CD4-positive, alpha-beta T cell treated with Interferon gamma for 1 hour (primary cell): ENCODE results near the gene SYT14.
"Not testable (repeated sequence)": the region's sequence is repeated elsewhere in the genome, so short reads cannot be mapped to it uniquely, and the experiment has no call there.

Experiments used
- DNase-seq: peaks from one replicate; pipeline ENCODE4 v3.0.0-alpha.2; 2020

SYT14 gene

DNA sequence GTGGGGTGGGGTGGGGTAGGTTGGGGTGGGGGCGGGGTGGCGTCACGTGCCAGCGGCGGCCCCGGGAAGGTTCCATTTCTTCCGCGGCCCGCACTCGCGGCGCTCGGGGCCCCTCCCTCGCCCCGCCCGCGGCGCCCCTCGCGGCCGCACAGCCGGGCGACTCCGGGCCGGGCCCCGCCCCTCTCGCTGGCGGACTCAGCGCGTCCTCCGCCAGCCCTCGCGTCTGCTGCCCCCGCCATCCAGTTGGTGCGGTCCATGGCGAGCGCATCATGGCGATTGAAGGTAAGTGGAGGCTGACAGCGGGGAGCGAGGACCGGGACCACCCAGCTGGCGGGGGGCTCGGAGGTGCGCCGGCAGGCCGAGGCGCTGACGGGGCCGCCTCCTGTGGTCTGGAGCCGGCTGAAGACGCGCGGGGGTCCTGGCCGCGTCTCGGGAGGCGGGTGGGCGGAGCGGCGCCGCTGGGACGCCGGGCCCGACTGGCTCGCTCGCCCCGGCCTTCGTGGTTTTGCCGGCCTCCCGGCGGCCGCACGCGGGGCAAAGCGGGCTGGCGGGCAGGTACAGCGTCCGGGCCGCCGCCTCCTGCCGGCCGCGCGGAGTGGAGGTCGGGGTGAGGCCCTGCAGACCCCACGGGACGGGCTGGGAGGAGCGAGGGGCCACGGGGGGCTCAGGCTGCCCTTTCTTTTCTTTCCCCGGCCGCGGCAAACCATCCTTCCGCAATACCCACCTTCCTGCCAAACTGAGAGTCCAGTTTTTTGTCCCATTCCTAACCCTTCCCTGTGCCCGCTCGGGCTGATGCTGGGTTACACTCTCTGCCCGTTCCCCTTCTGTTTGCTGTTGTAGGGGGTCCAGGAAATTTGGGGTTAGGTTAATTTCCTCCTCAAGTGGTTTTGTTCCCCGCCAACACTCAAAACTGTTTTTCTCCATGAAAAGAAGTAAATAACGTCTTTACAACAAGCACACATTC, at the start of gene SYT14:
TSS of gene SYT14 (plus strand) at position 222 of the 964 bp plus-strand sequence. CDS start at position 270, 48 bp downstream.
- no peak for DNase-seq

DNA sequence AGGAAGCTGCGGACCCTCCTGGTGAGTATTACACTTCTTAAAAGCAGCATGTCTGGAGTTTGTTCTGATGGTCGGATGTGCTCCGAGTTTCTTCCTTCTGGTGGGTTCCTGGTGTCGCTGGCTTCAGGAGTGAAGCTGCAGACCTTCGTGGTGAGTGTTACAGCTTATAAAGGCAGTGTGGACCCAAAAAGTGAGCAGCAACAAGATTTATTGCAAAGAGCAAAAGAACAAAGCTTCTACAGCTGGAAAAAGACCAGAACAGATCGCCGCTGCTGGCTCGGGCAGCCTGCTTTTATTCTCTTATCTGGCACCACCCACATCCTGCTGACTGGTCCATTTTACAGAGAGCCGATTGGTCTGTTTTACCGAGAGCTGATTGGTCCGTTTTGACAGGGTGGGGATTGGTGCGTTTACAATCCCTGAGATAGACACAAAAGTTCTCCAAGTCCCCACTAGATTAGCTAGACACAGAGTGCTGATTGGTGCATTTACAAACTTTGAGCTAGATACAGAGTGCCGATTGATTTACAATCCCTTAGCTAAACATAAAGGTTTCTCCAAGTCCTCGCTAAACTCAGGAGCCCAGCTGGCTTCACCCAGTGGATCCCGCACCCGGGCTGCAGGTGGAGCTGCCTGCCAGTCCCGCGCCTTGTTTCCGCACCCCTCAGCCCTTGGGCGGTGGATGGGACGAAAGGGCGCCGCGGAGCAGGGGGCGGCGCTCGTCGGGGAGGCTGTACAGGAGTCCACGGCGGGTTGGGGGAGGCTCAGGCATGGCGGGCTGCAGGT, 49.5 kb upstream of the SYT14 start:
- not testable (repeated sequence) for DNase-seq

DNA sequence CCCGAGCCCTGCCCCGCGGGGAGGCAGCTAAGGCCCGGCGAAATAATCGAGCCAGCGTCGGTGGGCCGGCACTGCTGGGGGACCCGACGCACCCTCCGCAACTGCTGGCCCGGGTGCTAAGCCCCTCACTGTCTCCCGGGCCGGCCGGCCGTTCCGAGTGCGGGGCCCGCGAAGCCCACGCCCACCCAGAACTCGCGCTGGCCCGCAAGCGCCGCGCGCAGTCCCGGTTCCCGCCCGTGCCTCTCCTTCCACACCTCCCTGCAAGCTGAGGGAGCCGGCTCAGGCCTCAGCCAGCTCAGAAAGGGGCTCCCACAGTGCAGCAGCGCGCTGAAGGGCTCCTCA, 49.0 kb upstream of the SYT14 start:
- DNase-seq: no peak

DNA sequence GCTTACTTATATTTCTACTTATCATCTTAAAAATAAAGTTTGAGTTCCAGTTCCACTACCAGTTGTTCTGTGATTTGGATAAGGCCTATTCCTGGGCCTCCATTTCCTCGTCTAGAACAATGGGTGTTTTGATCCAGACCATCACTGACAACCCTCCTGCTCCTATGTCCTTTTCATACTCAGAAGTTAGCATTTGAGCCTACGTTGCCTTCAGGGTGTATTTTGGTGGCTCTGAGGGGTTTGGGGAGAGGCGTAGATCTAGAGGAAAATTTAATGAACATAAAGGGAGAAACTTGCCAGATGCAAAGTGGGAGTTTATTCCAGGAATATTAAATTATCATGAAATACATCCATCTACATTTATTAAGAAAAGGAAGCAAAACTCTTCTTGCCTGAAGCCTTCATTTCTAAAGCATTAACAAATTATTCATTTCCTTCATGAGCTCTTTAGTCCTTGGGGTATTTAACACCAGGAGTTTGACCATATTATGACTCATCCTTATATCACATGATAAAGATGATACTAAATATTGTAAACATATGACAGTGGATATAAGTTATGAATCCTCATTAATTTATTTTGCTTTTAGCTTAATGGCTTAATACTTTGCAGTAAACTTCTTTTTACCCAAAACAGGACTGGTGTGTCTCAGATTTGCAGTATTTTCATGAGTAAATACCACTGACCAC, 47.2 kb upstream of the SYT14 start:
- DNase-seq: no peak

DNA sequence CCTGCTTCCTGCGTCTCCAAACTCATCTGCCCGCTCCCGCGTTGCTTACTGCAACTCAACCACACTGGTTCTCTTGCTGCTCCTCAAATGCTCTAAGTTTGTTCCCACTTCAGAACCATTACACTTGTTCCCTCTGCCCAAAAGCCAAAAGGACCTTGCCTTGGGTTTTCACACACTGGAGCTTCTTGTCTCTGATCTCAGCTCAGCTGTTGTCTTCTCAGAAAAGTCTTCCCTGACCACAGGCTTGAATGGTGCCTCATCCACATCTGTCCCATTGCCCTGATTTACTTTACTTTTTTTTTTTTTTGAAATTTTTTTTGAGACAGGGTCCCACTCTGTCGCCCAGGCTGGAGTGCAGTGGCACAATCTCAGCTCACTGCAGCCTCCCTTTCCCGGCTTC, 44.3 kb upstream of the SYT14 start:
- DNase-seq: no peak

DNA sequence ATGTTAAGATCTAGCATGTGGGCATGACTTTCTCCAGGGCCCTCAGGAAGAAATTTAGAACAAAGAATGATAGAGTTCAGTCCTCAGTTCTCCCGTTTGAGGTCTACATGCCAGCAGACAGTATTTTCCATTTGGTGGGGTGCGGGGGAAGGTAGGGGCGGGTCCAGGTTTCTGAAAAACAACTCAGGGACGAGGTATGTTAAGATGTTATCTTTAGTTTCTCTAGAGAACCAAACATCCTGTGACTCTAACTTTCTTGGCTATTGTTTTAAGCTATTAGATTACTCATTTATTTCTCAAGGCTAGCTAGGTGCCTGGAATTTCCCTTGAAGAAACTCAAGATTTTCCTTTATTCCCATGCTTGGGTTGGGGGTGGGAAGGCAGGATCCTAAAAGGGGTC, 42.3 kb upstream of the SYT14 start:
- DNase-seq: no peak

DNA sequence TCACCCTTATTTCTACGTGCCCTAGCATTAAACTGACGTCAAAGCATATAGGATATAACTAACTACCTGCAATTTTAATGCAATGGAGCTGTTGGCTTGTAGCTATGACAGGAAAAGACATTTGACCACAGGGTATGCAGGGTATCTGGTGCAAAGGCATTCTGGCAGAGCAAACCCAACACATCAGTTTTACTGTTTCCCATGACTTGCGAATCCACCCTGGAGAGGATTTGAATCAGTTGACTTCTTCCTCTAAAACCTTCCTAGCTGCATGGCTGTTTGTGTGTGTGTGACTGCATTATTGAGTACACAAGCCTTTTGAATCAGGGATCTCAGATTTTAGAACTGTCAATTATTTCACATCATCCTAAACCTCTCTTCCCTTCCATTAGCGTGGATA, 41.7 kb upstream of the SYT14 start:
- no peak for DNase-seq

DNA sequence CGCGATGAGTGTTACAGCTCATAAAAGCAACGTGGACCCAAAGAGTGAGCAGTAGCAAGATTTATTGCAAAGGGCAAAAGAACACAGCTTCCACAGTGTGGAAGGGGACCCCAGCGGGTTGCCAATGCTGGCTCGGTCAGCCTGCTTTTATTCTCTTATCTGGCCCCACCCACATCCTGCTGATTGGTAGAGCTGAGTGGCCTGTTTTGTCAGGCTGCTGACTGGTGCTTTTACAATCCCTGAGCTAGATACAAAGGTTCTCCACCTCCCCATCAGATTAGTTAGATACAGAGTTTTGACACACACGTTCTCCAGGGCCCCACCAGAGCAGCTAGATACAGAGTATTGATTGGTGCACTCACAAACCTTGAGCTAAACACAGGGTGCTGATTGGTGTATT, 39.7 kb upstream of the SYT14 start:
- DNase-seq: not testable (repeated sequence)

DNA sequence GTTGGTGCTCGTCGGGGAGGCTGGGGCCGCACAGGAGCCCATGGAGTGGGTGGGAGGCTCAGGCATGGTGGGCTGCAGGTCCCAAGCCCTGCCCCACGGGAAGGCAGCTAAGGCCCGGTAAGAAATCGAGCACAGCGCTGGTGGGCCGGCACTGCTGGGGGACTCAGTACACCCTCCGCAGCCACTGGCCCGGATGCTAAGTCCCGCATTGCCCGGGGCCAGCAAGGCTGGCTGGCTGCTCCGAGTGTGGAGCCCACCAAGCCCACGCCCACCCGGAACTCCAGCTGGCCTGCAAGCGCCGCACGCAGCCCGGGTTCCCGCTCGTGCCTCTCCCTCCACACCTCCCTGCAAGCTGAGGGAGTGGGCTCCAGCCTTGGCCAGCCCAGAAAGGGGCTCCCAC, 39.2 kb upstream of the SYT14 start:
- DNase-seq: not testable (repeated sequence)

DNA sequence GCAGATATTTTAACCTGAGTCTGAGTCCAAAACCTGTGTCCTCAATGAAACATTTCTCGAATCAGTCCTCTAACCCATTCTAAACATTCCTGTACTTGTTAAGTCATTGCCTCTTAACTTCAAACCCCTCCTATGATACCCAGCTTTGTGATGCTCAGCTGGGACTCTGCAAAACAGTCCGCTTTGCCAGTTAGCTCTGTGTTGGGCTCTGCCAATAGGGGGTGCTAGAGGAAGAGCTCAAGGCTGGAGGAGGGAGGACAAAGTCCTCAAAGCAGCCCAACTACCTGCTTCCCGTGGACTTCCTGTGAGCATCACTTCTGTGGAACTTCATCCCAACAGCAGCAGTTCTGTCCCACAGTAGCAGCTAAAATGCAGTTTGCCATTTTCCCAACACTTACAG, 38.1 kb upstream of the SYT14 start:
- DNase-seq: no peak

DNA sequence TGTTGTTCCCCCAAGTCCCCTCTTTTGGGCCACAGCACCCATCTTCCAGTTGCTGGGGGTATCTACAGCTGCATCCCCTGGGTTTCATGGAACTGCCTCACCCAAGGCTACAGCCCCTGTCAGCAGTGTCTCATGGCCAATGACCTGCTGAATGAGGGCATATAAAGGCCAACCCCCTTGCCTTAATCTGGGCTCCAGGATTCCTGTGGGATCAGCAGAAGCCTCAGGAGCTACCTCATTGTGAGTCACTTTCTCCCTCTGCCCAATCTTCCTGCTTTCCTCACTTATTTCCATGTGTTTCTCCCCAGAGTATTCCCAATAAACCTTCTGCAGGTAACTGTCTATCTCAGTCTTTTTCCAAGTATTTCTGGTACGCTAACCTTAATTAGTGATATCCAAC, 37.3 kb upstream of the SYT14 start:
- no peak for DNase-seq

DNA sequence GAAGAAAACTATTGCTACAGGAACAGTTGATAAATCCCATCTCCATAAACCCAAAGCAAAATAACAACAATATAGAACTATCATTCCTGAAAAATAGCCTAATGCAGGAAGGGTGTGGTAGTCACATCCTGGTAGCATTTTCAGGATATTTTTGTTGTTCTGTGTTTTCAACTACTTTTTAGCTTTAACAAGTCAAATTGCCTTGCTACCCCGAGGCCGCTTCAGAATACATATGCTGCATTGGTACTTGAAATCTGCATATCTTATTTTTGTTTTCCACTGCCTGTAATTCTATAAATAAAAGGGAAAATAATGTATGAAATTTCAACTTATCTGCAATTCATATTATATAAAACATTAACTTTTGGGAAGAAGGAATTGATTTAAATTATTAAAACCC, 36.8 kb upstream of the SYT14 start:
- no peak for DNase-seq

DNA sequence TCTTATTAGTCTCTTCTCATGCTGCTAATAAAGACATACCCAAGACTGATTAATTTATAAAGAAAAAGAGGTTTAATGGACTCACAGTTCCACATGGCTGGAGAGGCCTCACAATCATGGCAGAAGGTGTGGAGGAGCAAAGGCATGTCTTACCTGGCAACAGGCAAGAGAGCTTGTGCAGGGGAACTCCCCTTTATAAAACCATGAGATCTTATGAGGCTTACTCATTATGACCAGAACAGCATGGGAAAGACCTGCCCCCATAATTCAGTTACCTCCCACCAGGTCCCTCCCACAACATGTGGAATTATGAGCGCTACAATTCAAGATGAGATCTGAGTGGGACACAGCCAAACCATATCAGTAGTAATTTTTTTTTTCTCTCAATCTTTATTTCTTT, 33.2 kb upstream of the SYT14 start:
- DNase-seq: not testable (repeated sequence)

DNA sequence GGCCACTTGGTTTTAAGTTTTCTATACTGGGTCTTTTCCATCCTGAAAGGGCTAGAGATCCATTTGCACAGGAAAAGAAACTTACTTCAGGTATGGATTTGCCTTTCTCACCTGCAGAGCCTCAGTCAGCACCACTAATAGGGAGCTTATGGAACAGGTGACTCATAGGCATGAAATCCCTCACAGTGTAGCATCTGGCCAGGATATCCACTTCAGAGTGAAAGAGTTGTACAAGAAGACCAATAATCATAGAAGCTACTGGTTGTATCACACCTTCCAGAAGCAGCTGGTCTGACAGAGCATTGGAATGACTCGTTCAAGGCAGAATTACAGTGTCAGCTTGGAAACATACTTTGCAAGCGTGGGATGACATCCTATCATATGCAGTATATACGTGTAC, 26.3 kb upstream of the SYT14 start:
- no peak for DNase-seq

DNA sequence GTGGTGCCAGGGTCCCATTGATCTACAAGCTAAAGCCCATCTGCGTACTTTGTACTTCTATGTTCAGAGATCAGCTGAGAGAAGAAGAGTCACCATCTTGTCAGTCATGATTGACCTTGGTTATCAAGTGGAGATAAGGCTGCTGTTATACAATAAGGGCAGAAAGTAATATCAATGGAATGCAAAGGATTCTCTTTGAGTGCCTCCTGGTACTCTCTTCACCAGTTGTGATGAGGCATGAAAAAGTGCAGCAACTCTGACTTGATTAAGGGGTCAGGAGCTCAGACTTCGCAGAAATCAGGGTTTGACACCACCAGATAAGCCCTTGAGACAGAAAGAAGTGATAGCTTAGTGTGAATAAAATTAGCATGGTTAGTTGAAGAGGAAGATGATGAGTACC, 25.7 kb upstream of the SYT14 start:
- DNase-seq: no peak

DNA sequence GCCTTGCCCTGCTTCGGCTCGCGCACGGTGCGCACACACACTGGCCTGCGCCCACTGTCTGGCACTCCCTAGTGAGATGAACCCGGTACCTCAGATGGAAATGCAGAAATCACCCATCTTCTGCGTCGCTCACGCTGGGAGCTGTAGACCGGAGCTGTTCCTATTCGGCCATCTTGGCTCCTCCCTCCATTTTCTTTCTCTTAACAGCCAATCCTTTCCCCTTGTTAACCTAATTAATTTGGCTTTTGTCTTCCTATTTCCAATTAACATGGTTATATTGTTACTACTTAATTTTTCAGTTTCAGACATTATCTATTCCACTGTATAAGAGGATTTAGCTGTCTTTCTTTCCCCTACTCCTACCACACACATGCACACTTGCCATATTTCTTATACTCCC, 18.4 kb upstream of the SYT14 start:
- not testable (repeated sequence) for DNase-seq

DNA sequence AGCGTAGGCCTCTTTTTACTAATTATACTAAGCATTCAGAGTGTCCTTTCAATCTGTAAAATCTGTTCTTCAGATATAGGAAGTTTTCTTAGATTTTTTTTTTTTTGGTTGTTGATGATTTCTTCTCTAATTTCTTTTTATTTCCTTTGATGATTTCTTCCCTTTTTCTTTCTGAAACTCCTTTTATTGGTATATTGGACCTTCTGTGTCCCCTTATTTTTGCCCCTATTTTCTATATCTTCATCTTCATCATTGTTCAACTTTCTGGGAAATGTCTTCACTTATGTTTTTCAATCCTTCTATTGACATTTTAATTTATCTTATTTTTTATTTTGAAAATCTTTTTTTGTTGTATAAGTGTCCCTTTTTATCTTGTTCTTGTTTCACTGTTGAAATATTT, 17.2 kb upstream of the SYT14 start:
- DNase-seq: no peak

DNA sequence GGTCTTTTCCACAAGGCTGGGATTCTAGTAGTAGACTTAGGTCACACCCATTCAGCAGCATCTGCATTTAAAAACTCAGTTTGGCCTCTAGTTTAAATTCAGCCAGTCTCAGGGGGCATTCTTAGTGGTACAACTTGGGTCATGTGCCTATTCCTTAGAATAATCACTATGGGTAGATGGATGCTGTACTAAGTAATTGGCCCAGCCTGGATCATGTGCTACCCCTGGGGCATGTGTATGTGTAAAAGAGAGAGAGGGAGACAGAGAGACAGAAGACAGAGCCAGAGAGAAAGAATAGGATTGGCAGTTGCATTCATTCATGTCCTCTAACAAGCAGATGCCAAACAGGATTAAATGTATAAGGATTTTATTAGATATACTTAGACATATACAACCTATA, 13.6 kb upstream of the SYT14 start:
- DNase-seq: no peak

DNA sequence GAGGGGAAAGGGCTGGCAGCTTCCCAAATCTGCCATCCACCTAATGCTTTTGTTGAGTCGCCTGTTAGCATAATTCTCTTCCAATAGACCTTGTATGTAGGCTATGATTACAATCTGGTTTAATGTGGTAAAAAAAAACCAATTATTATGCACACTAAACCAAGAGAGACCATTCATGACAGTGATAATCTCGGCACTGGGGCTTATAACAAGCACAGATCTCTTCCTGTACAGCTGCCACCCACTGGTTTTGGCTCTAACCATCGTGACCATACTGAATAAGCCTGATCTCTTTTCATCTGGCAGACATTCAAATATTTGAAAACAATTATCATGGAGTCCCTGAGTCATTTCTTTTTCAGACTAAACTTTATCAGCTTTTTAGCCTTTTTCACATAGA, 12.0 kb upstream of the SYT14 start:
- no peak for DNase-seq

DNA sequence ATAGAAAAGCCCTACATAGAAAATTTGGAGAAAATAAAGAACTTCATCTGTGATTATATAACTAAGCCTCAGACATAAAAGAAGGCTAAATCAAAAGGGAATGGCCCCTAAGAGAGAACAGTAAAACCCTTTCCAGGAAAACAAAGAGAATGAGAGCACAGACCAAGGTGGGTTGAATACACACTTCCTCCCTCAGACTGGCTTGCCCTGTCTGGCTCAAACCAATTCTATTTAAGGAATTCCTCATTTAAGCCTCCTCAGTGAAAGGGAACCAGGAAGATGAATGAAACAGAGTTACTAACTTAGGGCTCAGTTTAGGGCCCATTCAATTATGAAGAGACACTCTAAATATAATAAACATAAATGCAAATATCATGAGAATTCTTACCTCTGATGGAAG, 10.6 kb upstream of the SYT14 start:
- no peak for DNase-seq

DNA sequence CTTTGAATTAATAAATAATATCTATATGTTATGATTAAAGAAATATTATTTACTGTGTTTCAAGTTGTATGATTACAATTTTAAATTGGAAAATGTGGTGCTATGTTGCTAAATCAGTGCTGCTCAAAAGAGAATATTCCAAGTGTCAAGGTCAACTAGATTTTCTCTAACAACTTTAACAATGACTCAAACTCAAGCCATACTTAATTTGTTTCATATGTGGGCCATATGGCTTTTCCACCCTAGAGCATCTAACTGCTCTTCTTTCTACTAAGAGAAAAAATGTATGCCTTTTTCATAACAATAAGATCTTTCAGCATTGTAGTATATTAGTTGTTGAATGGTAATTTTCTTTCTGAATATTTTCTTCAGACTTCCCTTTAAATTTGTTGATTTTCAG, 8.3 kb upstream of the SYT14 start:
- no peak for DNase-seq

DNA sequence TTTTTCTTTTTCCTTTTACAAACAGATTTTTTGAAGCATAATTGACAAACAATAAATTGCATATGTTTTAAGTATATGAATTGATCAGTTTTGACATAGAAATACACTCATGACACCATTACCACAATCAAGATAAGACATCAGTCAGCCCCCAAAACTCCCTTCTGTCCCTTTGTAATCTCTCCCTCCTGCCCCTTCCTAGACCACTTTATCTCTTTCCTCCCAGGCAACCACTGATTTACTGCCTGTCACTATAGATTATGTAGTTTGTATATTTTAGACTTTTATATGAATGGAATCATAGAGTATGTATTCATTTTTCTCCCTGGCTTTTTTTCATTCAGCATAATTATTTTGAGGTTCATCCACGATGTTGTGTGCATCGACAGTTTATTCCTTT, 6.9 kb upstream of the SYT14 start:
- DNase-seq: no peak

DNA sequence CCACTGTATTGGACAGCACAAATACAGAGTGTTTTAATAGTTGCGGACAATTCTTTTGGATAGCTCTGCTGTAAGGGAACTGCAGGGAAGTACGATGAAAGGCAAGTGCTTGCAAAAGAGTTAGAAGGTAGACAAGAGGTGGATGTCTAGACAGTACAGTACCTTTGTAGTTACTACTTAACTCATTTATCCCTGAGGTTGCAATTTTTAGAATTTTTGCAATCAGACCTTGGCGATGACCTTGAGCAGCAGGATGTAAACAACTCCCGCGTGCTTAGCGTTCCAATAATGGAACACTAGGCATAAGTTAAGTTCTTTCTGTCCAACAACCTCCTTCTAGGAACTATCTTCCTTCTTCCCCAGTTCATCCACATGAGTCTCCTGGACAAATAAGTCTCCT, 1.9 kb upstream of the SYT14 start:
- no peak for DNase-seq

DNA sequence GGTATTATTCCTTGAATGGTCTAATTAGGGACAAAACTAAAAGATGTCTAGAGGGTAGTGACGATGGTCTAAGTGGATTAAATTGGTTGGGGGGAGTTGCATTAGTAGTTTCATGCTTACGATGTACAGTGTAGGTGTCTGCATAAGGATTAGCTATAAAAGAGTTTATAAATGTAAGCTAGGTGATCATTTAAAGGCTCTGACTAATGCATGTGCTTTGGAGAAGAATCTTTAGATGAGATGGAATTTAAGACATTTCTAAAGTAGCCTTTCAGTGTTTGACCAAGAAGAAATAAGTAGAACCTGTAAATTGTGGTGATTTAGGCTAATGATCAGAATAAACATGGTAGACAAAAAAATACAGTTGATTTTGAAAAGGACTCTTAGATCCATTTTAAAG, 7.4 kb downstream of the SYT14 start:
- DNase-seq: no peak
